HUES48 (cell line): ENCODE measurements around the gene MAST2.
A peak's percentile ranks its signal among the peaks of the same experiment; 100 is the strongest.
"Not testable (repeated sequence)": the region's sequence is repeated elsewhere in the genome, so short reads cannot be mapped to it uniquely, and the experiment has no call there.

ENCODE experiments used
- H3K27ac ChIP-seq: one replicate; pipeline ENCODE4 v1.7.0; 2013; ENCODE audit warnings: low read depth, low read length, inconsistent platforms
- H3K27me3 ChIP-seq: 2 replicates; pipeline ENCODE4 v1.6.1; 2013; ENCODE audit warnings: mild to moderate bottlenecking, low read length; ENCODE audit not compliant: control insufficient read depth, insufficient read depth
- H3K36me3 ChIP-seq: 2 replicates; pipeline ENCODE4 v1.6.1; 2013; ENCODE audit warnings: low read length; ENCODE audit not compliant: control insufficient read depth, insufficient read depth
- H3K4me1 ChIP-seq: 2 replicates; pipeline ENCODE4 v1.6.1; 2013; ENCODE audit warnings: mild to moderate bottlenecking, low read length; ENCODE audit not compliant: control insufficient read depth, insufficient read depth
- H3K4me3 ChIP-seq: 2 replicates; pipeline ENCODE4 v1.5.1; 2013; ENCODE audit warnings: mild to moderate bottlenecking, low read depth, low read length
- H3K9ac ChIP-seq: 2 replicates; pipeline ENCODE4 v1.6.1; 2013; ENCODE audit warnings: mild to moderate bottlenecking, low read depth, low read length, moderate library complexity
- H3K9me3 ChIP-seq: 2 replicates; pipeline ENCODE4 v1.6.1; 2013; ENCODE audit warnings: low read length; ENCODE audit not compliant: control insufficient read depth, insufficient read depth

MAST2 gene

GRCh38 chr1:45857101-45857700 lies 53.8 kb downstream of the MAST2 start:
- H3K9me3 ChIP-seq, result no peaks in the 10 kb centered on the region
- no peaks in the 10 kb centered on the region for H3K27me3 ChIP-seq
- H3K36me3 ChIP-seq, result no peaks in the 10 kb centered on the region
- H3K4me3 ChIP-seq, result no peak overlapping the region
- no peaks in the 10 kb centered on the region for H3K4me1 ChIP-seq
- no peak overlapping the region for H3K9ac ChIP-seq
- no peak overlapping the region for H3K27ac ChIP-seq

- H3K9me3 ChIP-seq, H3K27me3 ChIP-seq, H3K27ac ChIP-seq, H3K4me3 ChIP-seq, H3K36me3 ChIP-seq, H3K9ac ChIP-seq, H3K4me1 ChIP-seq: not testable (repeated sequence)
These were observed 54.5 kb downstream of the MAST2 start for GRCh38 chr1:45857755-45858492.

- peaks cover 3% of the 10 kb centered on the region for H3K4me1 ChIP-seq
- no peaks in the 10 kb centered on the region for H3K9me3 ChIP-seq
- H3K27ac ChIP-seq, result no peak overlapping the region
- no peaks in the 10 kb centered on the region for H3K27me3 ChIP-seq
- H3K36me3 ChIP-seq, result no peaks in the 10 kb centered on the region
- H3K4me3 ChIP-seq, result no peak overlapping the region
- H3K9ac ChIP-seq, result no peak overlapping the region
These were observed 55.8 kb downstream of the MAST2 start for GRCh38 chr1:45859221-45859620.

- Histone ChIP-seq H3K27ac (no peak overlapping the region), H3K27me3 (no peaks in the 10 kb centered on the region), H3K36me3 (no peaks in the 10 kb centered on the region), H3K9ac (no peak overlapping the region), H3K4me1 (peaks cover 4% of the 10 kb centered on the region), H3K9me3 (no peaks in the 10 kb centered on the region), H3K4me3 (no peak overlapping the region)
These were observed 58.6 kb downstream of the MAST2 start for GRCh38 chr1:45862008-45862407.

GRCh38 chr1:45863218-45863617 lies 59.8 kb downstream of the MAST2 start:
- H3K36me3 ChIP-seq, result no peaks in the 10 kb centered on the region
- H3K27me3 ChIP-seq, result no peaks in the 10 kb centered on the region
- H3K4me1 ChIP-seq, result peaks cover 7% of the 10 kb centered on the region
- H3K9ac ChIP-seq, result no peak overlapping the region
- H3K27ac ChIP-seq, result no peak overlapping the region
- H3K4me3 ChIP-seq, result no peak overlapping the region
- no peaks in the 10 kb centered on the region for H3K9me3 ChIP-seq

GRCh38 chr1:45864167-45865106 lies 61.0 kb downstream of the MAST2 start:
- Histone ChIP-seq H3K9ac (no peak overlapping the region), H3K27me3 (no peaks in the 10 kb centered on the region), H3K36me3 (no peaks in the 10 kb centered on the region), H3K9me3 (no peaks in the 10 kb centered on the region), H3K4me1 (peaks cover 11% of the 10 kb centered on the region), H3K27ac (no peak overlapping the region), H3K4me3 (no peak overlapping the region)

- Histone ChIP-seq H3K9me3 (no peaks in the 10 kb centered on the region), H3K27me3 (no peaks in the 10 kb centered on the region), H3K4me3 (no peak overlapping the region), H3K4me1 (peaks cover 11% of the 10 kb centered on the region), H3K9ac (no peak overlapping the region), H3K27ac (no peak overlapping the region), H3K36me3 (no peaks in the 10 kb centered on the region)
These were observed 64.4 kb downstream of the MAST2 start for GRCh38 chr1:45867697-45868348.

- Histone ChIP-seq H3K27ac (peak overlapping the region; percentile 35), H3K27me3 (no peaks in the 10 kb centered on the region), H3K9me3 (no peaks in the 10 kb centered on the region), H3K4me1 (peaks cover 11% of the 10 kb centered on the region), H3K9ac (no peak overlapping the region), H3K4me3 (no peak overlapping the region), H3K36me3 (no peaks in the 10 kb centered on the region)
These were observed 65.4 kb downstream of the MAST2 start for GRCh38 chr1:45868861-45869260.

- H3K27ac ChIP-seq, result no peak overlapping the region
- 0 out of 2 replicates have a peak, but pooled peaks cover 7% of the 10 kb centered on the region for H3K4me1 ChIP-seq
- H3K9ac ChIP-seq, result no peak overlapping the region
These were observed 67.1 kb downstream of the MAST2 start for GRCh38 chr1:45870500-45870899.

GRCh38 chr1:45872173-45872801 lies 68.9 kb downstream of the MAST2 start:
- not testable (repeated sequence) for H3K9me3 ChIP-seq, H3K4me3 ChIP-seq, H3K27me3 ChIP-seq, H3K4me1 ChIP-seq, H3K36me3 ChIP-seq, H3K27ac ChIP-seq, H3K9ac ChIP-seq

More at GRCh38 chr1:45870500-45870899, 67.1 kb downstream of the MAST2 start:
- H3K9me3 ChIP-seq, result no peaks in the 10 kb centered on the region
- no peaks in the 10 kb centered on the region for H3K27me3 ChIP-seq
- H3K4me3 ChIP-seq, result no peak overlapping the region
- no peaks in the 10 kb centered on the region for H3K36me3 ChIP-seq
